Keratinocyte (primary cell): ENCODE data around the gene GPC5. TPM values are rescaled to one million over a fixed set of nuclear protein-coding genes. Genes with fewer than 3 reads are reported as not detected.

Source experiments
- DNase-seq: peaks from one replicate; pipeline ENCODE4 v3.0.0-alpha.2; 2011; ENCODE audit warnings: low read depth, missing footprints, low spot score
- FAIRE-seq: peaks from 2 replicates; lab custom pipeline; 2011; peaks lifted over from hg19 to GRCh38; lab: Jason Lieb, UNC
- H2AFZ ChIP-seq: 2 replicates; pipeline ENCODE4 v1.6.0; 2012; ENCODE audit warnings: low read length, control low read depth, inconsistent platforms; ENCODE audit not compliant: control insufficient read depth
- H3K27ac ChIP-seq: 2 replicates; pipeline ENCODE4 v1.5.1; 2011; ENCODE audit warnings: low read length; ENCODE audit not compliant: control insufficient read depth, insufficient read depth
- H3K27me3 ChIP-seq: 3 replicates; pipeline ENCODE4 v1.6.0; 2011; ENCODE audit warnings: low read length; ENCODE audit not compliant: control insufficient read depth, insufficient read depth; ENCODE audit errors: extremely low read depth
- H3K36me3 ChIP-seq, 2 experiments: 2 replicates in 1 of 2; 3 replicates in 1 of 2; pipeline ENCODE4 v1.5.1; 2011; ENCODE audit warnings: low read length in 2 of 2, mild to moderate bottlenecking in 1 of 2; ENCODE audit not compliant: control insufficient read depth in 2 of 2, insufficient read depth in 2 of 2; ENCODE audit errors: extremely low read depth in 1 of 2
- H3K4me1 ChIP-seq: 3 replicates; pipeline ENCODE4 v1.5.1; 2011; ENCODE audit warnings: low read length; ENCODE audit not compliant: control insufficient read depth, insufficient read depth; ENCODE audit errors: extremely low read depth
- H3K4me2 ChIP-seq: 3 replicates; pipeline ENCODE4 v1.6.0; 2011; ENCODE audit warnings: low read depth, low read length; ENCODE audit not compliant: control insufficient read depth, insufficient read depth; ENCODE audit errors: extremely low read depth
- H3K4me3 ChIP-seq, 3 experiments: fragments of 200-600 bp in 1 of 3; sonication (generic) in 1 of 3; 2 replicates in 2 of 3; 3 replicates in 1 of 3; pipeline ENCODE4 v1.5.1; 2011 to 2016; ENCODE audit warnings: low read length in 3 of 3, mild to moderate bottlenecking in 3 of 3, control low read depth in 2 of 3, inconsistent platforms in 1 of 3, low read depth in 1 of 3, mixed read lengths in 1 of 3, mixed run types in 1 of 3, moderate library complexity in 1 of 3; ENCODE audit not compliant: control insufficient read depth in 2 of 3, insufficient read depth in 2 of 3; ENCODE audit errors: extremely low read depth in 1 of 3
- H3K79me2 ChIP-seq: 2 replicates; pipeline ENCODE4 v1.6.0; 2012; ENCODE audit warnings: low read length; ENCODE audit not compliant: control insufficient read depth, insufficient read depth
- H3K9ac ChIP-seq: 3 replicates; pipeline ENCODE4 v1.6.0; 2011; ENCODE audit warnings: low read length; ENCODE audit not compliant: control insufficient read depth, insufficient read depth; ENCODE audit errors: extremely low read depth
- H3K9me1 ChIP-seq: 3 replicates; pipeline ENCODE4 v1.6.0; 2011; ENCODE audit warnings: low read length; ENCODE audit not compliant: control insufficient read depth, insufficient read depth; ENCODE audit errors: extremely low read depth
- H3K9me3 ChIP-seq: 2 replicates; pipeline ENCODE4 v1.5.1; 2012; ENCODE audit warnings: low read depth, low read length; ENCODE audit not compliant: control insufficient read depth
- H4K20me1 ChIP-seq: 3 replicates; pipeline ENCODE4 v1.6.0; 2011; ENCODE audit warnings: low read length; ENCODE audit not compliant: control insufficient read depth, insufficient read depth; ENCODE audit errors: extremely low read depth
- CTCF ChIP-seq, 3 experiments: IDR thresholded peaks in 1 of 3; conservative IDR thresholded peaks in 1 of 3; optimal IDR thresholded peaks in 1 of 3; 2 replicates in 2 of 3; 3 replicates in 1 of 3; pipeline versions ENCODE3 to v1.5.1; 2011; ENCODE audit warnings: low read length in 3 of 3, mild to moderate bottlenecking in 3 of 3, moderate library complexity in 2 of 3, control low read depth in 1 of 3, inconsistent platforms in 1 of 3; ENCODE audit not compliant: insufficient read depth in 2 of 3; ENCODE audit errors: extremely low read depth in 1 of 3
- EZH2 ChIP-seq: IDR thresholded peaks from one replicate; pipeline ENCODE4 v1.6.1; 2012; ENCODE audit warnings: inconsistent platforms, mild to moderate bottlenecking, low read length, moderate library complexity
- dilution Hi-C: fragments of 300-500 bp; cut with MboI; formaldehyde crosslinking; loops from one replicate; pipeline ENCODE4 v1.7.0; 2020; ENCODE audit warnings: low sequenced_read_pairs; ENCODE audit not compliant: extremely low pct_ligation_motif_present
- polyA plus RNA-seq, 5 experiments: library from polyadenylated mRNA; depleted of rRNA in 3 of 5; stranded (reverse) in 3 of 5; stranded (forward) in 1 of 5; unstranded in 1 of 5; fragments of >200 nt; gene quantifications; 1 replicate in 1 of 5; 2 replicates in 3 of 5; 3 replicates in 1 of 5; pipeline versions ENCODE4 v1.2.1 to v1.2.3, GENCODE V29; 2011 to 2012; ENCODE audit warnings: missing spikeins in 2 of 5, low read depth in 1 of 5, low replicate concordance in 1 of 5

GPC5 gene
- polyA plus RNA-seq, 1 donor (not counting 4 experiments of a cell fraction or from before 2014, with no cell fraction given) = 0.10 TPM

GRCh38 chr13:92158346-92158745, 759.9 kb downstream of the GPC5 start:
- Histone ChIP-seq H3K9ac (no peak overlapping the region), H3K27ac (no peak overlapping the region), H2AFZ (no peak overlapping the region), H3K4me3 (no peak overlapping the region), H3K79me2 (no peaks in the 10 kb centered on the region), H3K36me3 (no peaks in the 10 kb centered on the region), H4K20me1 (no peaks in the 10 kb centered on the region), H3K27me3 (no peaks in the 10 kb centered on the region), H3K4me1 (no peaks in the 10 kb centered on the region), H3K4me2 (no peak overlapping the region), H3K9me3 (no peaks in the 10 kb centered on the region), H3K9me1 (no peaks in the 10 kb centered on the region)
- TF ChIP-seq CTCF (optimal IDR thresholded peaks at IDR 0.05 in 1 of 3, IDR thresholded peaks at IDR 0.05 in 1 of 3, conservative IDR thresholded peaks at IDR 0.05 in 1 of 3; ENCODE audit: extremely low read depth in 1 of 3, insufficient read depth in 2 of 3, low read length in 3 of 3) (no peak), EZH2 (no peak)
- dilution Hi-C loops = no loop called here
- DNase-seq (no peak), FAIRE-seq (no peak)

- no peak overlapping the region for H3K9ac ChIP-seq
- no peak for DNase-seq
- H2AFZ ChIP-seq = no peak overlapping the region
- no peaks in the 10 kb centered on the region for H3K9me3 ChIP-seq
- H3K27me3 ChIP-seq = no peaks in the 10 kb centered on the region
- H3K9me1 ChIP-seq = no peaks in the 10 kb centered on the region
- no peak for FAIRE-seq
- no peaks in the 10 kb centered on the region for H3K79me2 ChIP-seq
- H3K4me1 ChIP-seq = no peaks in the 10 kb centered on the region
- H4K20me1 ChIP-seq = no peaks in the 10 kb centered on the region
- H3K36me3 ChIP-seq = no peaks in the 10 kb centered on the region
- H3K4me3 ChIP-seq = no peak overlapping the region
- H3K4me2 ChIP-seq = no peak overlapping the region
- dilution Hi-C loops = no loop called here
- TF ChIP-seq EZH2 (no peak), CTCF (optimal IDR thresholded peaks at IDR 0.05 in 1 of 3, IDR thresholded peaks at IDR 0.05 in 1 of 3, conservative IDR thresholded peaks at IDR 0.05 in 1 of 3; ENCODE audit: extremely low read depth in 1 of 3, insufficient read depth in 2 of 3, low read length in 3 of 3) (no peak)
- H3K27ac ChIP-seq = no peak overlapping the region
These were observed 766.4 kb downstream of the GPC5 start for GRCh38 chr13:92164822-92165221.
